B cell (primary cell): ENCODE results near the gene CASD1. TPM values are rescaled to one million over a fixed set of nuclear protein-coding genes. Genes with fewer than 3 reads are reported as not detected.
A peak's percentile ranks its signal among the peaks of the same experiment; 100 is the strongest.

Source experiments
- ATAC-seq: fragments of 200-7000 bp; cut with Tn5 transposase; one replicate; pipeline ENCODE4 v1.10.0; 2021; ENCODE audit warnings: low read depth, mild to moderate bottlenecking, moderate number of reproducible peaks, moderate library complexity
- CTCF ChIA-PET: fragments of 350-600 bp; sonication (Branson Sonifier 250); formaldehyde crosslinking; loops from one replicate; lab custom pipeline; 2021; ENCODE audit warnings: antibody characterized with exemption, inconsistent platforms; lab: Charles Lee
- POLR2A ChIA-PET: fragments of 350-600 bp; sonication (Branson Sonifier 250); formaldehyde crosslinking; loops from one replicate; lab custom pipeline; 2021; ENCODE audit warnings: antibody characterized with exemption; lab: Charles Lee
- DNase-seq: peaks from one replicate; pipeline ENCODE4 v3.0.0; 2013
- H2AFZ ChIP-seq: 2 replicates; pipeline ENCODE4 v1.6.1; 2012; ENCODE audit warnings: mild to moderate bottlenecking, low read depth, low read length; ENCODE audit not compliant: insufficient read depth, poor library complexity, severe bottlenecking
- H3K27ac ChIP-seq, 2 donors: 1 replicate in 1 of 2; 2 replicates in 1 of 2; pipeline ENCODE4 v1.5.1; 2012 to 2013; ENCODE audit warnings: low read length in 2 of 2, mild to moderate bottlenecking in 2 of 2, moderate library complexity in 1 of 2
- H3K27me3 ChIP-seq, 4 experiments: fragments of 200-600 bp in 1 of 4; sonication (generic) in 1 of 4; replicated peaks in 1 of 4; 1 replicate in 2 of 4; 2 replicates in 2 of 4; pipeline versions ENCODE4 v1.6.1 to v1.7.0; 2013 to 2016; ENCODE audit warnings: low read length in 3 of 4, mild to moderate bottlenecking in 2 of 4, mixed read lengths in 1 of 4, moderate library complexity in 1 of 4; ENCODE audit not compliant: insufficient read depth in 4 of 4, control insufficient read depth in 3 of 4; ENCODE audit errors: control extremely low read depth in 1 of 4
- H3K36me3 ChIP-seq, 2 experiments: replicated peaks in 1 of 2; 1 replicate in 1 of 2; 2 replicates in 1 of 2; pipeline versions ENCODE4 v1.6.1 to v1.7.1; 2013; ENCODE audit warnings: low read length in 1 of 2; ENCODE audit not compliant: insufficient read depth in 2 of 2, control insufficient read depth in 1 of 2; ENCODE audit errors: control extremely low read depth in 1 of 2, extremely low read depth in 1 of 2
- H3K4me1 ChIP-seq, 2 donors: fragments of 200-600 bp in 1 of 2; sonication (generic) in 1 of 2; 1 replicate in 1 of 2; 2 replicates in 1 of 2; pipeline versions ENCODE4 v1.5.1 to v1.6.1; 2013 to 2017; ENCODE audit warnings: low read length in 2 of 2; ENCODE audit not compliant: control insufficient read depth in 2 of 2, insufficient read depth in 2 of 2
- H3K4me2 ChIP-seq: replicated peaks from 2 replicates; pipeline ENCODE3; 2012; ENCODE audit warnings: mild to moderate bottlenecking, low read depth, low read length; ENCODE audit not compliant: poor library complexity, severe bottlenecking
- H3K4me3 ChIP-seq, 5 experiments: fragments of 200-600 bp in 1 of 5; sonication (generic) in 1 of 5; 1 replicate in 3 of 5; 2 replicates in 2 of 5; pipeline versions ENCODE4 v1.5.1 to v1.7.0; 2011 to 2016; ENCODE audit warnings: low read length in 4 of 5, mild to moderate bottlenecking in 4 of 5, low read depth in 2 of 5, control low read depth in 1 of 5, moderate library complexity in 1 of 5; ENCODE audit not compliant: insufficient read depth in 1 of 5; ENCODE audit errors: control extremely low read depth in 1 of 5, extremely low read depth in 1 of 5
- H3K79me2 ChIP-seq: fragments of 200-600 bp; sonication (generic); one replicate; pipeline ENCODE4 v1.6.0; 2016; ENCODE audit warnings: low read length; ENCODE audit not compliant: control insufficient read depth, insufficient read depth
- H3K9ac ChIP-seq: fragments of 200-600 bp; sonication (generic); 2 replicates; pipeline ENCODE4 v1.6.1; 2017; ENCODE audit warnings: mild to moderate bottlenecking, low read length, moderate library complexity
- H3K9me3 ChIP-seq, 3 donors: one replicate each; pipeline versions ENCODE4 v1.6.1 to v1.7.1; 2013; ENCODE audit warnings: low read length in 2 of 3; ENCODE audit not compliant: control insufficient read depth in 2 of 3, insufficient read depth in 1 of 3; ENCODE audit errors: control extremely low read depth in 1 of 3
- H4K20me1 ChIP-seq: 2 replicates; pipeline ENCODE4 v1.6.0; 2012; ENCODE audit warnings: mild to moderate bottlenecking, low read length; ENCODE audit not compliant: insufficient read depth, control insufficient read depth, poor library complexity, severe bottlenecking
- H3K27ac Mint-ChIP-seq: one replicate; pipeline ENCODE4 v1.8.0; 2021; ENCODE audit warnings: mixed read lengths
- H3K27me3 Mint-ChIP-seq: one replicate; pipeline ENCODE4 v1.8.0; 2021; ENCODE audit warnings: mixed read lengths
- H3K4me1 Mint-ChIP-seq: one replicate; pipeline ENCODE4 v1.8.0; 2021; ENCODE audit warnings: mixed read lengths
- H3K4me3 Mint-ChIP-seq: one replicate; pipeline ENCODE4 v1.8.0; 2021; ENCODE audit warnings: mixed read lengths
- H3K9me3 Mint-ChIP-seq: one replicate; pipeline ENCODE4 v1.8.0; 2022; ENCODE audit warnings: mixed read lengths; ENCODE audit not compliant: insufficient read depth
- EZH2 ChIP-seq: IDR thresholded peaks from 2 replicates; pipeline ENCODE4 v1.6.1; 2012; ENCODE audit warnings: borderline replicate concordance, low read depth, mild to moderate bottlenecking, moderate library complexity, low read length; ENCODE audit not compliant: insufficient read depth, poor library complexity, severe bottlenecking
- WGBS: methylation state at CpG from one replicate; pipeline ENCODE4 v1.1.5; 2013; ENCODE audit warnings: missing lambda C conversion rate; ENCODE audit not compliant: insufficient coverage; 5-methylcytosine and 5-hydroxymethylcytosine counted together
- intact Hi-C: fragments of 100-400 bp; cut with micrococcal nuclease; formaldehyde crosslinking; loops from one replicate; pipeline ENCODE4 v1.10.0; 2022
- polyA plus RNA-seq: library from polyadenylated mRNA; depleted of rRNA; stranded (reverse); fragments of >200 nt; gene quantifications from 2 replicates; pipeline ENCODE4 v1.2.3, GENCODE V29; 2012
- total RNA-seq, 2 donors: library from RNA; stranded (reverse); fragments of 120-200 nt in 1 of 2; gene quantifications; 1 replicate in 1 of 2; 2 replicates in 1 of 2; pipeline versions ENCODE4 v1.2.3 to v1.2.4, GENCODE V29; 2013 to 2022
- TF ChIP-seq, protein P1 (sequence below): fragments of 200-600 bp; IDR thresholded peaks from one replicate; pipeline ENCODE4 v1.8.0; 2022; ENCODE audit warnings: antibody characterized with exemption, mild to moderate bottlenecking

Gene CASD1
- total and polyA plus RNA-seq, 2 donors (not counting 1 experiment from before 2014, with no cell fraction given) = 9.2 to 47.9 TPM

DNA sequence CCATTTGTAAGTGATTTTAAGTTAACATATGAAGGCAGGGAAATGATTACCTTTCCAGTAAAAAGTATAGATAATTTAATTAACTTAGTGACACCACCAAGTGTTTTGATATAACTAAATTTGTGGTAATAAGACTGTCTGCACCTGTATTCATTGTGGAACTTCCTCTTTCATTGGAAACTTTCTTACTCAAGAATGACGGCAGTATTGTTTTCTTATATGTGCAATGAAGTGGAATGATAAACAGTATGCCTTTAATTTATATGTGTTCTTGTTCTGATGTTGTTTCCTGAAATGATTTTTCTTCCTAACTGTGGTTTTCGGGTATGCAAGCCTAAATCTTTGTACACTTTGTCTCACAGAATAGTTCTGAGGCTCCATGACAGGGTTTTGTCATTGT lies 46.4 kb downstream of the CASD1 start:
- ChIA-PET CTCF (interaction anchor here (1.2 kb wide), 1 partner anchor 36 kb away, joined by 3 read pairs; no protein-coding TSS in a partner anchor), POLR2A (interaction anchor here (0.5 kb wide), 1 partner anchor 1052 kb away, joined by 3 read pairs; no protein-coding TSS in a partner anchor)
- Histone ChIP-seq H3K9me3 (no peaks in the 10 kb centered on the region), H3K9ac (peak overlapping the region; percentile 8), H3K4me2 (peak overlapping the region; percentile 62), H3K4me1 (peaks cover 19 to 32% of the 10 kb centered on the region in 2 donors), H3K4me3 (peak overlapping the region in 1 of 5 experiments; percentile 27), H4K20me1 (no peaks in the 10 kb centered on the region), H3K27me3 (no peaks in the 10 kb centered on the region), H2AFZ (no peak overlapping the region), H3K27ac (peak overlapping the region in 1 of 2 donors; percentile 48), H3K79me2 (no peaks in the 10 kb centered on the region), H3K36me3 (peaks cover 5 to 14% of the 10 kb centered on the region in 2 experiments)
- TF ChIP-seq EZH2 = no peak
- TF ChIP-seq, protein P1, sequence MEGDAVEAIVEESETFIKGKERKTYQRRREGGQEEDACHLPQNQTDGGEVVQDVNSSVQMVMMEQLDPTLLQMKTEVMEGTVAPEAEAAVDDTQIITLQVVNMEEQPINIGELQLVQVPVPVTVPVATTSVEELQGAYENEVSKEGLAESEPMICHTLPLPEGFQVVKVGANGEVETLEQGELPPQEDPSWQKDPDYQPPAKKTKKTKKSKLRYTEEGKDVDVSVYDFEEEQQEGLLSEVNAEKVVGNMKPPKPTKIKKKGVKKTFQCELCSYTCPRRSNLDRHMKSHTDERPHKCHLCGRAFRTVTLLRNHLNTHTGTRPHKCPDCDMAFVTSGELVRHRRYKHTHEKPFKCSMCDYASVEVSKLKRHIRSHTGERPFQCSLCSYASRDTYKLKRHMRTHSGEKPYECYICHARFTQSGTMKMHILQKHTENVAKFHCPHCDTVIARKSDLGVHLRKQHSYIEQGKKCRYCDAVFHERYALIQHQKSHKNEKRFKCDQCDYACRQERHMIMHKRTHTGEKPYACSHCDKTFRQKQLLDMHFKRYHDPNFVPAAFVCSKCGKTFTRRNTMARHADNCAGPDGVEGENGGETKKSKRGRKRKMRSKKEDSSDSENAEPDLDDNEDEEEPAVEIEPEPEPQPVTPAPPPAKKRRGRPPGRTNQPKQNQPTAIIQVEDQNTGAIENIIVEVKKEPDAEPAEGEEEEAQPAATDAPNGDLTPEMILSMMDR = no peak
- no peaks in the 10 kb centered on the region for H3K9me3 Mint-ChIP-seq
- ATAC-seq (peak; percentile 88), DNase-seq (peak; percentile 57)
- H3K27ac Mint-ChIP-seq = peak overlapping the region; percentile 75
- no peaks in the 10 kb centered on the region for H3K27me3 Mint-ChIP-seq
- intact Hi-C loops = loop anchor here (1.0 to 5.0 kb wide), 4 partner anchors 36 to 101 kb away; partner anchors contain the start of gene SGCE
- H3K4me3 Mint-ChIP-seq = peak overlapping the region; percentile 58
- no CpG with 5 or more reads among the region's 2 CpGs for WGBS
- H3K4me1 Mint-ChIP-seq = peaks cover 39% of the 10 kb centered on the region

DNA sequence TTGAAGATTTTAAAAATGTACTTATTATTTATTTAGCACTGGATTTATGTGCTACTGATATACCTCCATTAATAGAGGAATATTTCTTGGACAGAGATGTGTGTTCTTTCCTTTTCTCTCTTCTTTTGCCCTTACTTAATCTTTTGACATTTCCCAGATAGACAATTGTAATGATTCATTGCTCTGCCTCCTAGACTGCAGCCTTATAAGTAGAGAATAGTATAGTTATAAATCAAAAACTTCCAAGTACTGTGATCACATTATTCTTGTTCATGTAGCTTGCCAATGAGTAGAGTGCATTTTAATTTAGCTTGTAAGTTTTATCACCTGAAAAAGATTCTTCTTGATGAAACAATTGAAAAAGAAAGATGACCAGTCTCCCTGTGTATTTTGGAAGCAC lies 47.6 kb downstream of the CASD1 start:
- ATAC-seq (no peak), DNase-seq (no peak)
- Histone ChIP-seq H2AFZ (no peak overlapping the region), H3K4me3 (no peak overlapping the region), H3K27me3 (no peaks in the 10 kb centered on the region), H3K79me2 (no peaks in the 10 kb centered on the region), H3K36me3 (peaks cover 5 to 9% of the 10 kb centered on the region in 2 experiments), H3K9ac (no peak overlapping the region), H3K4me1 (peaks cover 19 to 32% of the 10 kb centered on the region in 2 donors), H3K9me3 (no peaks in the 10 kb centered on the region), H3K4me2 (no peak overlapping the region), H3K27ac (peak overlapping the region in 1 of 2 donors; percentile 9), H4K20me1 (no peaks in the 10 kb centered on the region)
- H3K4me1 Mint-ChIP-seq = peaks cover 39% of the 10 kb centered on the region
- POLR2A ChIA-PET = no interaction called here
- no peaks in the 10 kb centered on the region for H3K9me3 Mint-ChIP-seq
- TF ChIP-seq, protein P1 = no peak
- TF ChIP-seq EZH2 = no peak
- no peak overlapping the region for H3K27ac Mint-ChIP-seq
- intact Hi-C loops = loop anchor here (5.0 kb wide), 2 partner anchors 35 to 100 kb away; partner anchors contain the start of gene SGCE
- H3K4me3 Mint-ChIP-seq = peak overlapping the region; percentile 14
- CTCF ChIA-PET = interaction anchor here (0.5 to 1.2 kb wide), 2 partner anchors 38 to 919 kb away, joined by 3 read pairs; no protein-coding TSS in a partner anchor
- no peaks in the 10 kb centered on the region for H3K27me3 Mint-ChIP-seq
